ENCODE results near the gene BTBD18. TPM values are rescaled to one million over a fixed set of nuclear protein-coding genes. Genes with fewer than 3 reads are reported as not detected.
A peak's percentile ranks its signal among the peaks of the same experiment; 100 is the strongest.

Gene BTBD18
- total RNA-seq, 1 donor from 2014 or later = not detected

DNA sequence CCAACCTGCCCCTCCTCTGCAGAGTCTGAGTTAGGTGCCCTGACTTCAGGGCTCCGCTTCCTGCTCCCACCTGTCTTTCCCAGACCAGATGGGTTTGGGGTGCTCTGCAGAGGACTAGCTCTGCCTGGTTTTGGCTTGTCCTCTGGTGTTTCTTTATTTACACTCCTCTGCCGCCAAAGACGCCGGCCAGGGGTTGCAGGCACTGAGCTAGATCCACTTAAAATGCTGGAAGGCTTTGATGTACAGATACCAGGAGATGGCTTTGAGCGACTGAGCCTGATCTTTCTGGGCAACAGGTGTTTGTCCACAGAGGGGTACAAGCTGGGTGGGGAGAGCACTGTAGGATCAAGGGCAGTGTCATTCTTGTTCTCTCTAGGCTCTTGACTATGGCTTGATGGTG lies 6.4 kb downstream of the BTBD18 start:
- no peak for DNase-seq (ENCODE audit: low read depth, low spot score)
- H3K27ac Mint-ChIP-seq (ENCODE audit: unreplicated experiment) = no peak overlapping the region
- H3K9me3 Mint-ChIP-seq = no peaks in the 10 kb centered on the region
- H3K4me1 Mint-ChIP-seq = peaks cover 22% of the 10 kb centered on the region
- H3K36me3 Mint-ChIP-seq (ENCODE audit: low read depth) = peaks cover 25% of the 10 kb centered on the region
- TF ChIP-seq, protein P1, sequence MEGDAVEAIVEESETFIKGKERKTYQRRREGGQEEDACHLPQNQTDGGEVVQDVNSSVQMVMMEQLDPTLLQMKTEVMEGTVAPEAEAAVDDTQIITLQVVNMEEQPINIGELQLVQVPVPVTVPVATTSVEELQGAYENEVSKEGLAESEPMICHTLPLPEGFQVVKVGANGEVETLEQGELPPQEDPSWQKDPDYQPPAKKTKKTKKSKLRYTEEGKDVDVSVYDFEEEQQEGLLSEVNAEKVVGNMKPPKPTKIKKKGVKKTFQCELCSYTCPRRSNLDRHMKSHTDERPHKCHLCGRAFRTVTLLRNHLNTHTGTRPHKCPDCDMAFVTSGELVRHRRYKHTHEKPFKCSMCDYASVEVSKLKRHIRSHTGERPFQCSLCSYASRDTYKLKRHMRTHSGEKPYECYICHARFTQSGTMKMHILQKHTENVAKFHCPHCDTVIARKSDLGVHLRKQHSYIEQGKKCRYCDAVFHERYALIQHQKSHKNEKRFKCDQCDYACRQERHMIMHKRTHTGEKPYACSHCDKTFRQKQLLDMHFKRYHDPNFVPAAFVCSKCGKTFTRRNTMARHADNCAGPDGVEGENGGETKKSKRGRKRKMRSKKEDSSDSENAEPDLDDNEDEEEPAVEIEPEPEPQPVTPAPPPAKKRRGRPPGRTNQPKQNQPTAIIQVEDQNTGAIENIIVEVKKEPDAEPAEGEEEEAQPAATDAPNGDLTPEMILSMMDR (conservative IDR thresholded peaks at IDR 0.05) = no peak
- H3K27me3 Mint-ChIP-seq (ENCODE audit: low read depth) = no peaks in the 10 kb centered on the region
- peak overlapping the region; percentile 82 for H3K4me3 Mint-ChIP-seq

DNA sequence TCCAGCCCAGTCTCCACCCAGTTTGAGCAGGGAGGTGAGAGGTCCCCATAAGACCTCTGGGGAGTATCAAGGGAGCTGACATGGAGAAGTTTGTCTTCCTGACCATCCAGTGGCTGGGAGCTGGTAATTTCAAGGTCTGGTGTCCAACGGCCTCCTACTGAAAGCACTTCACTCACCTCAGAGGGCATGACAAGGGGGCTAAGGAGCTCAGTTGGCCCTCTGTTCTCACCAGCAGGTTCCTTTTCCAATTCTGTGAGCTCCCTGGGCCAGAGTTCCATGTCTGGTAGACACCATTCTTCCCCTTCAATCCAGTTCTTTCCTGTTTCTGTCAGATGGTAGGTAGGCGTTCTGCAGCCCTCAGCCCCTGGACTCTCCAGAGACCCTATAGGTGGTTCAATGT lies 7.3 kb downstream of the BTBD18 start:
- peak overlapping the region; percentile 50 for H3K27ac Mint-ChIP-seq (ENCODE audit: unreplicated experiment)
- H3K27me3 Mint-ChIP-seq (ENCODE audit: low read depth) = no peaks in the 10 kb centered on the region
- H3K4me1 Mint-ChIP-seq = peaks cover 22% of the 10 kb centered on the region
- no peaks in the 10 kb centered on the region for H3K9me3 Mint-ChIP-seq
- peaks cover 25% of the 10 kb centered on the region for H3K36me3 Mint-ChIP-seq (ENCODE audit: low read depth)
- no peak for DNase-seq (ENCODE audit: low read depth, low spot score)
- TF ChIP-seq, protein P1 (conservative IDR thresholded peaks at IDR 0.05) = no peak
- peak overlapping the region; percentile 82 for H3K4me3 Mint-ChIP-seq

DNA sequence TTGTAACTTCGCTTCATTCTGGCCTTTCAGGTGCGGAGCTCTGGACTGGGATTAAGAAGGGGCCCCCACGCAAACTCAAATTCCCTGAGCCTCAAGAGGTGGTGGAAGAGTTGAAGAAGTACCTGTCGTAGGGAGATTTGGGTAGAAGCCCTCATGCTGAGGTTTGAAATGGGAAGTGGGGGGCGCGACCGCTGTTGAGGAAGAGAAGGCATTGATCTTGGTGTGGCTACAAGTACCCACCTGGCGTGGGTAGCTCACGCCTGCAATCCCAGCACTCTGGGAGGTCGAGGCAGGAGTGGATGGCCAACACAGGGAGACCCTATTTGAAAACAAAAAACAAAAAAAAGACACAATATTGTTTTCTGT lies 9.5 kb downstream of the BTBD18 start:
- Mint-ChIP-seq H3K36me3 (ENCODE audit: low read depth) (peaks cover 29% of the 10 kb centered on the region), H3K4me3 (peak overlapping the region; percentile 96), H3K27ac (ENCODE audit: unreplicated experiment) (peak overlapping the region; percentile 95), H3K4me1 (peaks cover 22% of the 10 kb centered on the region), H3K9me3 (no peaks in the 10 kb centered on the region), H3K27me3 (ENCODE audit: low read depth) (no peaks in the 10 kb centered on the region)
- TF ChIP-seq, protein P1 (conservative IDR thresholded peaks at IDR 0.05) = no peak
- no peak for DNase-seq (ENCODE audit: low read depth, low spot score)

DNA sequence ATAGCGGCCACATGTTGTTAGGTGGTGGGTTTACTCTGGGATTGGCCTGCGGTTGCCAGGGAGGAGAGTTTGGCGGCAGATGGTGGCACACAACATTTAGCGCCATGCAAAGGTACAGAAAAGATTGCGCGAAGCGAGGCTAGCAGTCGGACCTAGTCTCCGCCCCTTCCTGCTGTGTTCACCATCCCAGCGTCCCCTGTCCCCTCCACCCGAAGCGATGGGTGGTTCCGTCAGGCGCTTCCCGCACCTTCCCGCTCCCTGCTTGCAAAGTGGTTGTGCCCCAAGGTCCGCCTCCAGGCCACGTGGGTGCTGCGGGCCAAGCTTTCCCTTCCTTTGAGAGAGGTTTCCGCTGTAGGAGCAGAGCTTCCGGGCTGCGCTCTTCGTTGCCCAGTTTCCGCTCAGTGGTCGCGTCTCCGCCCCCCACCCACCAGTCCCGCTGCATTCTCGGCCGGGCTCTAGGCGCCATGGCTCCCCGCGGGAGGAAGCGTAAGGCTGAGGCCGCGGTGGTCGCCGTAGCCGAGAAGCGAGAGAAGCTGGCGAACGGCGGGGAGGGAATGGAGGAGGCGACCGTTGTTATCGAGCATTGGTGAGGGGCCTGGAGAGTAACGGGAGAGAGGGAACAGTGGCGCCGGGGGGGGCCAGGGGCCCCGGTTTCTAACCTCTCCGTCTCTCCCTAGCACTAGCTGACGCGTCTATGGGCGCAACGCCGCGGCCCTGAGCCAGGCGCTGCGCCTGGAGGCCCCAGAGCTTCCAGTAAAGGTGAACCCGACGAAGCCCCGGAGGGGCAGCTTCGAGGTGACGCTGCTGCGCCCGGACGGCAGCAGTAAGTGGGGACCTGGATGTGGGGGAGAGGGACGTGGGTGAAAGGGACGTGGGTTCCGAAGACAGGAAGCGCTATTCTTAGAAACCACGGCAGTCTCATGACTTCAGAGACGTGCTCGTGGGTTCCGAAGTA lies 10.2 kb downstream of the BTBD18 start, which contains the start of gene SELENOH:
Gene SELENOH (plus strand): TSS at position 360 of the 955 bp plus-strand sequence. CDS start 105 bp downstream, at position 465.
- Mint-ChIP-seq H3K27ac (ENCODE audit: unreplicated experiment) (peak within 1 kb of the TSS; percentile 99), H3K4me1 (peaks cover 22% of the 10 kb centered on the region), H3K36me3 (ENCODE audit: low read depth) (peaks cover 29% of the 10 kb centered on the region), H3K27me3 (ENCODE audit: low read depth) (no peaks in the 10 kb centered on the region), H3K4me3 (peak within 1 kb of the TSS; percentile 96), H3K9me3 (no peaks in the 10 kb centered on the region)
- TF ChIP-seq, protein P1 (conservative IDR thresholded peaks at IDR 0.05) = no peak
- DNase-seq (ENCODE audit: low read depth, low spot score) = peak; percentile 92

DNA sequence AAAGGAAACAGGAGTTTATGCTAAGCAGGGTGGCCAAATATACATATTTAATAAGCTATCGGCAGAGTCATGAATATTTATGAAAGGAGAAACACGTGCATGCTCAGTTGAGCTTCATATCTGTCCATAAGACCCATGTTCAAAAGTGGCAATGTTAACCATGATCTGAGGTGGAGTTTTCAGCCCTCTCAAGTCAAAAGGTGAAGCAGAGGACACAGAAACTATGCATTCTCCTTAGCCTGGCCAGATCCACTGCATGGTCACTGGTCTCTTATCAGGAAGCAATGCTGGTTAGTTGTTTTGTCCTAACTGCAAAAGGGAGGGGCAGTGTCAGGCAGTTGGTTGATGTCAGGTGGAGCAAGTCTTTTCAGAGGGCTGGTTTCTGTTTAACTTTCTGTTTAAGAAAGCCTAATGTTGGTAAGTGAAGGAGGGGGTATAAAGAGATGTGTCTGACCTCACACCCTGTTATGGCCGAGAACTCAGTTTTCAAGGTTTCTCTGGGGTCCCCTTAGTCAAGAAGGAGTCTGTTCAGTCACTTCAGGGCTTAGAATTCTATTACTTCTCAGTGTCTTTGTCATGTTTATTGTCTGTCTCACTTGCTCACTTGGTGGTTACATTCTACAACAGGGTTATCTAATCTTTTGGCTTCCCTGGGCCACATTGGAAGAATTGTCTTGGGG lies 15.9 kb downstream of the BTBD18 start:
- no peak for DNase-seq (ENCODE audit: low read depth, low spot score)
- Mint-ChIP-seq H3K9me3 (no peaks in the 10 kb centered on the region), H3K4me3 (no peak overlapping the region), H3K4me1 (peaks cover 2% of the 10 kb centered on the region), H3K27me3 (ENCODE audit: low read depth) (no peaks in the 10 kb centered on the region), H3K27ac (ENCODE audit: unreplicated experiment) (no peak overlapping the region), H3K36me3 (ENCODE audit: low read depth) (peaks cover 4% of the 10 kb centered on the region)
- TF ChIP-seq, protein P1 (conservative IDR thresholded peaks at IDR 0.05) = no peak

All from neural crest cell (in vitro differentiated cells).